Measurements from ENCODE around the gene CA11.
A peak's percentile ranks its signal among the peaks of the same experiment; 100 is the strongest.

CA11 gene

DNA sequence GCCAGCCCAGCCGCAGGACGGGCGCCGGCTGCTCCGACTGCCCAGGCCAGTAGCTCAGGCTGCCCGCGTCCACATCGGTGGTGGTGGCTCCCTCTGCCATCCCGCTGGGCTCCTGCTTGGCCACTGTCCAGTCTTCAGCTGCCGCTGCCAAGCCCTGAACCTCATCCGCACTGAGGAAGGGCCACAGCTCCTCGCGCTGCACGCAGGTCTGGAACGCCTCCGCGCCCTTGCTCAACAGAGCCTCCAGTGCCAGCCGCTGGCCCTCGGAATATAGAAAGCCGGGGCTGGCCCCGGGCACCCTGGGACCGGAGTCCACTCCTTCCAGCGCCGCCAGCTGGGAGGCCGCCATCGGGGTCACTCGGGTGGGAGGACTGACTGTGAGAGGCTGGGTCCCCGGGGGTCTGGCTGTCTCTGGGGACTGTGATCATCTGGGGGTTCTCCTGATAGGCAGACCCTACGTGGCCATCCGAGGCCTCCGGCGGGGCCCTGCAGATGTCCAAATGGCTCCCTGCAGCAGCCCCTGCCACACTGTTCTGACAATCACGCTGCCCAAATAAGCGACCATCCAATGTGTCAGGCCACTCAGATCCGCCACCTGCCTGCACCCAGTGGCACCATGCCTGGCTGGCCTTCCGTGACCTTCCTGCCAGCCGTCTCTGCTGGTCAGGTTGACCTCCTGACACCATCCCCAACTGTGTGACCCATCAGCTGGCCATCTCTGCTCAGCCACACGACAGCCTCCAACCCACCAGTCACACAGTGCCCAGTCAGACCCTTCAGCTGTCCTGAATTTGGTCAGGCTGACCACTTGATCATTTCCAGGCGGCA, 32.7 kb downstream of the CA11 start:
- no peak for DNase-seq (ENCODE audit: low read depth)

DNA sequence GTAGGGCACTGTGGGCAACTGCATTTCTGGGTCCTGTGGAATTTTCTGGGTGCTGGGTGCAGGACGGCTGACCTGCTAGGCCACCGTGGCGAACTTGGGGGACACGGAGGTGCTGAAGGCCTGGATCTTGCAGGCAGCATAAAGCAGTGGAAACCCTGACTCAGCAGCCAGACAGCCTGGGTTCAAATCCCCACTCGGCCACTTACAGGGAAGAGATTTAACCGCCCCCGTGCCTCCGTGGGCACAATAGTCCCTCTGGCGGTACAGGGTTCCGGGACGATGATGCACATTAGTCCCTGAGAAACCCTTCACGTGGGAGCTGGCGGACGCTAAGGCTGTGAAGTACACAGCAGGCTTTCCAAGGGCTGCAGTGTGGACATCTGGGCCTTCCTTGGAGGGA, 34.1 kb downstream of the CA11 start:
- DNase-seq (ENCODE audit: low read depth), result no peak

DNA sequence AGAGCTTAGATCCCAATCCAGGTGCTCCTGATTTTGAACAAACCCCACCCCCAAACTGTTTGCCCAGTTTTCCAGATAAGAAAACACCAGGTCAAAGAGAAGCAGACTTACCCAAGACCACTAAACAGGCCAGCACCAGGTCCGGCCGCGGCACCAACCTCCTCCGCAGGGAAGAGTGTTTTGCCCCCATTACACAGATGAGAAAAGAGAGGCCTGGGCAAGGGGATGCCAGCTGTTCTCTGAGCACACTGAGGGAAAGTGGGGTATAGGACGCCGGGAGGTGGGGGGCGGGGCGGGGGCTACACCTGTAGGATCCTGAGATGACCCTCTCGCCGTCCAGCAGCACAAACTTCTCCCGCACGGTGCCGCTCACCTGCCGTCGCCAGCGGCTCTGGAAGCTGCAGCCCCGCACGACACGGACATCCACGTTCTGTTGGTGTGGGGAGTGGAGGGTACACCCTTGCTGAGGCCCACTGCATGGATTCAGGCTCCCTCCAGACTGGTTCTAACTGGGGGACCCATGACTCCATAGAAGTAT, 36.3 kb downstream of the CA11 start:
- no peak for DNase-seq (ENCODE audit: low read depth)

DNA sequence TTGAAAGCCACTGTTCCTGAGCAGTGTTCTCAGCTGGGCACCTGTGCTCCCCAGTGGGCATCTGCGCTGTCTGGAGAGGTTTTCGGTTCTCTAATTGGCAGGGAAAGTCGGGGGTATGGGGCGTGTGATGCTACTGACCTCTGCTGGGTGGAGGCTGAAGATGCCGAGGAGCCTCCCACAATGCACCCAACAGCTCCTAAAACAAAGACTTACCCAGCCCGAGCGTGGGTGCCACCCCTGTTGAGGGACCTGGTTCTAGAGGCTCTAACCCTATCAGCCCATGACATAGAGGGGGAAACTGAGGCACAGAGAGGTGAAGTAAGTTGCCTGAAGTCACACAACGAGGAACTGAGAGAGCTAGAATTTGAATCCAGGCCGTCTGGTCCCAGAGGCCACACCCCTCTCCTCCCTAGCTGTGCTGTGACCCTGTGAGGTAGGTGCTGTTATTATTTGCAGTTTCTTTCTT, 37.2 kb downstream of the CA11 start:
- DNase-seq (ENCODE audit: low read depth), result no peak

DNA sequence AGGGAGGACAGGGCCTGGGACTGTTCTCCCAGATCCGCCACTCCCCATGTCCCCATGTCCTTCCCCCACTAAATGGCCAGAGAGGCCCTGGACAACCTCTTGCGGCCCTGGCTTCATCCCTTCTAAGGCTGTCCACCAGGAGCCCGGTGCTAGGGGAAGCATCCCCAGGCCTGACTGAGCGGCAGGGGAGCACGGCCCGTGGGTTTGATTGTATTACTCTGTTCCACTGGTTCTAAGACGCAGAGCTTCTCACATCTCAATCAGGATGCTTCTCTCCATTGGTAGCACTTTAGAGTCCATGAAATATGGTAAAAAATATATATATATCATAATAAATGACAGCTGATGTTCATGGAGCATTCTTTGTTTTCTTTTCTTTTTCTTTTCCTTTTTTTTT, 38.6 kb downstream of the CA11 start:
- no peak for DNase-seq (ENCODE audit: low read depth)

DNA sequence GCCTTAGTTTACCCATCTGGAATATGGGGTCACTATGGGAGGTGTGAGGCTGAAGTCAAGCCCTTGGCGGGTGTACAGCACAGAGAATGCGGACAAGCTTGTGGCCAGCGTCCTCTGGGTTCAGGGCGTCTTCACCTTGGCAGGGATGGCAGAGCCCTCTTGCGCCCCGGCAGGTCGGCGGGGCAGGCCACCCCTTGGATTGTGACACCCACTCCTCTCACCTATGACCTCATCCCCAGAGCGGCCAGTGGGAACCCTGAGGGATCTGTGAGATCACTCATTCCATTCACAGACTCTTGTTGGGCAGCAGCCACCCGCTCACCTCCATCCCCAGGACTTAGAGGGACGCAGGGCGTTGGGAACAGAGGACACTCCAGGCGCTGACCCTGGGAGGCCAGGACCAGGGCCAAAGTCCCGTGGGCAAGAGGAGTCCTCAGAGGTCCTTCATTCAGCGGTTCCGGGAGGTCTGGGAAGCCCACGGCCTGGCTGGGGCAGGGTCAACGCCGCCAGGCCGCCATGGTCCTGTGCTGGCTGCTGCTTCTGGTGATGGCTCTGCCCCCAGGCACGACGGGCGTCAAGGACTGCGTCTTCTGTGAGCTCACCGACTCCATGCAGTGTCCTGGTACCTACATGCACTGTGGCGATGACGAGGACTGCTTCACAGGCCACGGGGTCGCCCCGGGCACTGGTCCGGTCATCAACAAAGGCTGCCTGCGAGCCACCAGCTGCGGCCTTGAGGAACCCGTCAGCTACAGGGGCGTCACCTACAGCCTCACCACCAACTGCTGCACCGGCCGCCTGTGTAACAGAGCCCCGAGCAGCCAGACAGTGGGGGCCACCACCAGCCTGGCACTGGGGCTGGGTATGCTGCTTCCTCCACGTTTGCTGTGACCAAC, 39.3 kb downstream of the CA11 start, which contains the start of gene SPACA4:
Gene SPACA4 (plus strand): TSS at position 280 of the 896 bp plus-strand sequence. CDS start 237 bp downstream, at position 517.
- DNase-seq (ENCODE audit: low read depth), result no peak

DNA sequence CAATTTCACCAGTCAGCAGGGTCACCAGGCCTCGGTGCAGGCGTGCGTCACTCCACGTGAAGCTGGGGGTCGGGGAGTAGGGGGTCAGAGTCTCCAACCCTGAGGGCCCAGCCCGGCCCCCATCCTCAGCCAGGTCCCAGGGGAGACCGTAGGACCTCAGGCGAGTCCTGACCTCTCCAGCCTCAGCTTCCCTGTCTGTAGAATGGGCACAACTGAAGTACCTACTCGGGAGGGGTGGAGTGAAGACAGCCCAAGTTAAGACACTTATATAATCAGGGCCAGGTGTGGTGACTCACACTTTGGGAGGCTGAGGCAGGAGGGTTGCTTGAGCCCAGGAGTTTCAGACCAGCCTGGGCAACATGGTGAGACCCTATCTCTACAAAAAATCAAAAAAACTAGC, 42.1 kb downstream of the CA11 start:
- no peak for DNase-seq (ENCODE audit: low read depth)

DNA sequence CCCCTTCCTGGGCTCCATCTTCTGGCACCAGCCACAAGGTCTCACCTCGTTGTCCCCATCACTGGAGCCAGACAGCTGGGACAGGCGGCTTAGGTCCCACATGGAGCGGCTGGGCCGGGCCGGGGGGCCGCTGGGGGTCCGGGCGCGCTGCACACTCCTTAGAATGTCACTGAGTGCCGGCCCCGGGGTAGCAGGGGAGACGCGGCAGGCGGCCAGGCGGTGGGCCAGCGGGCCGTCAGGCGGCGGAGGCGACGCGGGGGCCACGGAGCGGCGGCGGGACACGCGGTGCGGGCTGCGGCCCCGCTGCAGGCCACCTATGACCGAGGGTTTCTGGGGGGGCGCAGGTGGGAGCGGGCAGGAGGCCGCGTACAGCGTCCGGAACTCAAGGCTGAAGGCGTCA, 42.5 kb downstream of the CA11 start:
- no peak for DNase-seq (ENCODE audit: low read depth)

DNA sequence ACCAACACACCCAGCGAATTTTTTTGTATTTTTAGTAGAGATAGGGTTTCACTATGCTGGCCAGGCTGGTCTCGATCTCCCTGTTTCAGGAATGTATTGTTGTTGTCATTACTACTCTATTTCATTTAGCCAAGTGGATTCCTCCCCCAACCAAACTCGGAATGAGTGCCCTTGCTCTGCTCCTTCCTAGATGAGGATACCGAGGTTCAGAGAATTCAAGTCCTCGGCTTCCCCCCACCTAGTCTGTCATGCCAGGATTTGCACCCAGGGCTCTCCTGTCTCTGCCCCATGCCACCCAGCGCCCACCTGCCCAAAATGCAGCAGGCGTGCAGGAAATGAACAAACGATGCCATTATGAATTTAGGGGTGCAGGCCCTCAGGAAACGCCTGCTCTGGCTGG, 43.0 kb downstream of the CA11 start:
- DNase-seq (ENCODE audit: low read depth), result no peak

DNA sequence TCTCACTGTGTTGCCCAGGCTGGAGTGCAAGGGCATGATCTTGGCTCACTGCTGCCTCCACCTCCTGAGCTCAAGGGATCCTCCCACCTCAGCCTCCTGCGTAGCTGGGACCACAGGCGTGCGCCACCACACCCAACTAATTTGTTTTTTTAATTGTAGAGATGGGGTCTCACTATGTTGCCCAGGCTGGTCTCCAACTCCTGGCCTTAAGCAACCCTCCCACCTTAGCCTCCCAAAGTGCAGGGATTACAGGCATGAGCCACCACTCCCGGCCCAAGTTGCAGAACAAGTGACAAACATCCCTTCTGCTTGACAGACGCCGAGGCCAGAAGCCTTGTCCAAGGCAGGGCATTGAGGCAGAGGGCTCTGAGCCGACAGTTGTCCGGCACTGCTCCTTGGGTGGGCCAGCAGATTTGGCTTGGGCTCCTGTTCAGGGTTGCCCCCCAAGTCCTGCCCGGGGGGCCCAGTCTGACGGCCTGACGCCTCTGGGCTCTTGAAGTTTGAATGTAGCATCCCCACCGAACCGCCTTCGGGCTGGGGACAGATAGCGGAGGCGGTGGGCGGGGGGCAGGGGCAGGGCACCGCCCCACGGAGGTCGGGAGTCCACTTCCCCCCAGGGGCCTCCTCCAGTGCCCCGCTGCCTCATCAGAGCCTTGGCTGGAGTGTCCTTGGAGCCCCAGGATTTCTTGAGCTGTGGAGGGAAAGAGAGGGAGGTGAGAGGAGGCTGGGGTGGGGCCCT, 45.1 kb downstream of the CA11 start:
- no peak for DNase-seq (ENCODE audit: low read depth)

DNA sequence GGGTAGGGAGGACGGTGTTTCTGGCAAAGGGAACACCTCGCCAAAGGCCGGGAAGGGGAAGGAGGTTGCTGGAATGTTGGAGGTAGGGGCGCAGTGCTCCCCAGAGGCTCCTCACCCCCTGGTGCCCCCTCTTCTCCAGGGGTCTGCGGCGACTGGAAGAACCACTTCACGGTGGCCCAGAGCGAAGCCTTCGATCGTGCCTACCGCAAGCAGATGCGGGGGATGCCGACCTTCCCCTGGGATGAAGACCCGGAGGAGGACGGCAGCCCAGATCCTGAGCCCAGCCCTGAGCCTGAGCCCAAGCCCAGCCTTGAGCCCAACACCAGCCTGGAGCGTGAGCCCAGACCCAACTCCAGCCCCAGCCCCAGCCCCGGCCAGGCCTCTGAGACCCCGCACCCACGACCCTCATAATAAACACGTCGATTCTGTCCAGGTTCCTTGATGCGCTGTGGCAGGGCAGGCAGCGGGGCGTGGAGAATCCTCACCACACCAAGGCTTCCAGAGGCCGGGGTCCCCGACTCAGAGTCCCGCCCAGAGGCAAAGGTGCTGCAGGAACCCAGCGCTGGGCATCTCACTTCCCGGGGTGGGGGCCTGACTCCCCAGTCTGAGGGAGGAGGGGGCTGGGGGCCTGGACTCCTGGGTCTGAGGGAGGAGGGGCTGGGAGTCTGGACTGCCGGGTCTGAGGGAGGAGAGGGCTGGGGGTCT, 46.8 kb downstream of the CA11 start:
- no peak for DNase-seq (ENCODE audit: low read depth)

DNA sequence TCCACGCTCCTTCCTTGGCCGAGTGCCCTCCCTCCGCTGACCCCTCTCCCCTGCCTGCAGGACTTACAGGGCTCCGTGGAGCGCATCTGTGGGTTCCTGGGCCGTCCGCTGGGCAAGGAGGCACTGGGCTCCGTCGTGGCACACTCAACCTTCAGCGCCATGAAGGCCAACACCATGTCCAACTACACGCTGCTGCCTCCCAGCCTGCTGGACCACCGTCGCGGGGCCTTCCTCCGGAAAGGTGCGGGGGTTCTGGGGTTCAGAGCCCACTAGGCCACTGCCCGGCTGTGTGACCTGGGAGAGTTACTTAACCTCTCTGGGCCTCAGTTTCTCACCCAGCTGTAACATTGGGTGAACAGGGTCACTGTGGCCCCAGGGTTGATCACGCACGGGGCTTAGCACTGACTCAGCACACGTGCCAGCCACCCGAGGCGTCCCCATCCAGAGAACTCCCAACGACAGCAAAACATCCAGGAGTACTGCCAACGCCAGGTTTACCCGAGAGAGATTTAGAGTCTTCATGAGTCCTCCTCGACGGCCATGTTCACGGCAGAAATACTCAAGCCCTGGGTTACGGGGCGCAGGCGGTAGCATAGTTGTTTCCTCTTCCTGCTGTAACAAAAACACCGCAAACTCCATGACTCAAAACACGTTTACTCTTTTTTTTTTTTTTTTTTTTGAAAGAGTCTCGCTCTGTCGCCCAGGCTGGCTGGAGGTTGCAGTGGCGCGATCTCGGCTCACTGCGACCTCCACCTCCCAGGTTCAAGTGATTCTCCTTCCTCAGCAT, 49.1 kb downstream of the CA11 start:
- no peak for DNase-seq (ENCODE audit: low read depth)

DNA sequence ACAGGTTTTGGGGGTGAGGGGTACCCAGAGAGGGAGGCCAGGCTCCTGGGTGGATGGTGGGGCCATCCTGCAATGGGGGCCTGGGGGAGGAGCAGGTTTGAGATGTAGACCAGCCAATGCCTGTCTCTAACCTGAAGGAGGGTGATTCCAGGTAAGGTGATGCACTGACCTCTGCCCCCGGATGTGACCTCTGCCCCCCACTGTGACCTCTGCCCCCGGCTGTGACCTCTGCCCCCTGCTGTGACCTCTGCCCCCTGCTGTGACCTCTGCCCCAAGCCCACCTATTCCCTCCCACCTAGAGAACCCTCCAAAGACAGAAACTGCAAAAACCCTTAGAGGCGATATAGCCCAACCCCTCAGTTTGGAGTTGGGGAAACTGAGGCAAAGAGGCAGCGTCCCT, 49.8 kb downstream of the CA11 start:
- no peak for DNase-seq (ENCODE audit: low read depth)

DNA sequence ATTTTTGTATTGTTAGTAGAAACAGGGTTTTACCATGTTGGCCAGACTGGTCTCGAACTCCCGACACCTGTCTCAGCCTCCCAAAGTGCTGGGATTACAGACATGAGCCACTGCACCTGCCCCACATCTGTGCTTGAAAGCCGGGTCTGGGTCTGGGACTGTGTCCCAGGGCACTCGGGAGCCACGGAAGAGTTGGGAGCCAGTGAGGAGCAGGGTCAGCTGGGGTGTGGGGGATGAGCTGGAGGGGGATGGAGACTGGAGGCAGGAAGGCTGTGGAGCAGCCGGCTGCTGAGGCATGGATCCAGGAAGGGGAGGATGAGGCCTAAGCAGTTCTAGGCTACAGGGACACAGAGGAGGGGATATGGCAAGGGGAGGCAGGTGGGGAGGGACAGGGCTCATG, 50.2 kb downstream of the CA11 start:
- no peak for DNase-seq (ENCODE audit: low read depth)

DNA sequence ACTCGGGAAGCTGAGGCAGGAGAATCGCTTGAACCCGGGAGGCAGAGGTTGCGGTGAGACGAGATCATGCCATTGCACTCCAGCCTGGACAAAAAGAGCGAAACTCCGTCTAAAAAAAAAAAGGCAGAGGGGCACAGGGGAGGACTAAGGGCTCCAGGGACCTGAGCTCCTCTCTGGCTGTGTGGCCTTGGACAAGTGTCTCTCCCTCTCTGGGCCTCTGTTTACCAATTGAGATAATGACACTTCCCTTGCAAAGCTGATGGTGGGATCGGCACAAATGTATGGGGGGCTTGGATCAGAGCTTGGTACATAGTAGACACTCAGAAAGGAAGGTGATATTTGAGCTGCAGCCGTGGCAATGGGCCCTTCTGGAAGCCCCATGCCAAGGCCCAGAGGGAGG, 50.8 kb downstream of the CA11 start:
- no peak for DNase-seq (ENCODE audit: low read depth)

DNA sequence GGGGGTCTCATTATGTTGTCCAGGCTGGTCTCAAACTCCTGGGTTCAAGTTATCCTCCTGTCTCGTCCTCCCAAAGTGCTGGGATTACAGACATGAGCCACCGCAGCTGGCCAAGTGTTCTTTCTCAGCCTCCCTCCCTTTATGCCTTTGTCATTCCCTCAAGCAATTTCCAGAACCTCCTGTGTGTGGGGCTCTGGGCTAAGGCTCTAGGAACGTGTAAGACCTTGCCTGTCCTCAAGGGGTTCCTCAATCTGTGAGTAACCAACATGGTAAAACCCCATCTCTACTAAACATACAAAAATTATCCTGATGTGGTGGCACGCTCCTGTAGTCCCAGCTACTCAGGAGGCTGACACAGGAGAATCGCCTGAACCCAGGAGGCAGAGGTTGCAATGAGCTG, 55.0 kb downstream of the CA11 start:
- no peak for DNase-seq (ENCODE audit: low read depth)

DNA sequence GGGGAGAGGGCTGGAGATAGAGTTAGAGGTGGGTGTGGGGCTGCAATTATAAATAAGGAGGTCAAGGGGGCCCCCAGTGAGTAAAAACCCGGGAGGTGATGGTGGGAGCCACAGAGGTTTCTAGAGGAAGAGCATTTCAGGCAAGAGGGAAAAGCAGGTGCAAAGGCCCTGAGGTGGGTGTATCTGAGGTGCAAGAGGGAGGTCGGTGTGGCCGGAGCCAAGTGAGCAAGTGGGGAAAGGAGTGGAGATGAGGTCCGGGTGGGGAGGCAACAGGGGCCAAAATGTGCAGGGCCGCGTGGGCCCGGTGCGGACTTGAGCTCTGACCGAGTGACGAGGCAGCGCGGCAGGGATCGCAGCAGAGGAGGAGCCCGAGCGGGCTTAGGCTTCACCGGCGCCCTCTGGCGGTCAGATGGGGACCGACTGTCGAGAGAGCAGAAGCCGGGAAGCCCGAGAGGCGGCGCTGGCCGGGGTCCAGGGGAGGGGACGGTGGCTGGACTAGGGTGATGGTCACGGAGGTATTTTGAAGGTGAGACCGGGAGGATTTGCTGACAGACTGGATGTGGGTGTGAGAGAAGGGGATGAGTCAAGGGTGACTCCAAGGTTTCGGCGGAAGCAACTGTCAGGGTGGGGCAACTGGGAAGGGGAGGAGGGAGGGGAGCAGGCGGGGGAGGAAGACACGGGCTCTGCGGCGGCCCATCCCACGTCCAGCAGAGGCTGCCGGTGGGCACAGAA, 57.2 kb downstream of the CA11 start:
- DNase-seq (ENCODE audit: low read depth), result peak; percentile 64

All from stimulated activated CD8-positive, alpha-beta memory T cell treated with anti-CD3 and anti-CD28 coated beads, Interleukin-12 subunit alpha, Interleukin-12 subunit beta, amount 100 ng/mL, for 4 hours (primary cell).